ENCODE data around the gene EXOC1.

Gene EXOC1

DNA sequence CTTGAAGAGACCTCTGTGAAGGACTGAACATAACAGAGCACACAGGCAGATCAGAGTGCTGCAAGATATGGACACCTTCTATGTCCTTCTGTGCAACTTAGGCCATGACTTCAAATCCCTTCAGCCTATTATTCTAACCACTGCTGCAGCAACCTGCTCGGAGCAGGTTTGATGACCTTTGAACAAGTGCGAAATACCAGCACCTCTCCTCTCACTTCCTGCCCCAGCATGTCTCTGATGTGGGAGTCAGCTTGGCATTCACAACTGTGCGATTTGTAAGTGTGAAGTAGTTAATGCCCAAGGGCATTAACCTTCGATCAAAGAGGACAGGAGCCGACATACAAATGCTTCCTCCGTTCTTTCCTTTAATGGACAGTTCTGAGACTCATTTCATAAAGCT lies 1.6 kb upstream of the EXOC1 start:
- DNase-seq (ENCODE audit: low read depth): no peak

GRCh38 chr4:55854129-55854528 lies 681 bp downstream of the EXOC1 start:
- no peak for DNase-seq (ENCODE audit: low read depth)

DNA sequence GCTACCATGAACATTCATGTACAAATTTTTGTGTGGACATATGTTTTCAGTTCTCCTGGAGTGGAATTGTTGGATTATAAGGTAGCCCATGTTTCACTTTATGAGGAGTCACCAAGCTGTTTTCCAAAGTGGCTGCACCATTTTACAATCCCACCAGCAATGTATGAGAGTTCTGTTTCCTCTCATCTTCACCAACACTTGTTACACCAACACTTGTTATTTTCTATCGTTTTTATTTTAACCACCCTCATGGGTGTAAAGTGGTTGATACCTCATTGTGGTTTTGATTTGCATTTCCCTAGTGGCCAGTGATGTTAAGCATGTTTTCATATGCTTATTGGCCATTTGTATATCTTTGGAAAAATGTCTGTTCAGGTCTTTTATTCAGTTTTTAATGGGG lies 4.1 kb downstream of the EXOC1 start:
- DNase-seq (ENCODE audit: low read depth): no peak

GRCh38 chr4:55859711-55860110 lies 6.3 kb downstream of the EXOC1 start:
- DNase-seq (ENCODE audit: low read depth): no peak

- DNase-seq (ENCODE audit: low read depth): no peak
Measured at GRCh38 chr4:55864577-55865223, 11.3 kb downstream of the EXOC1 start.

DNA sequence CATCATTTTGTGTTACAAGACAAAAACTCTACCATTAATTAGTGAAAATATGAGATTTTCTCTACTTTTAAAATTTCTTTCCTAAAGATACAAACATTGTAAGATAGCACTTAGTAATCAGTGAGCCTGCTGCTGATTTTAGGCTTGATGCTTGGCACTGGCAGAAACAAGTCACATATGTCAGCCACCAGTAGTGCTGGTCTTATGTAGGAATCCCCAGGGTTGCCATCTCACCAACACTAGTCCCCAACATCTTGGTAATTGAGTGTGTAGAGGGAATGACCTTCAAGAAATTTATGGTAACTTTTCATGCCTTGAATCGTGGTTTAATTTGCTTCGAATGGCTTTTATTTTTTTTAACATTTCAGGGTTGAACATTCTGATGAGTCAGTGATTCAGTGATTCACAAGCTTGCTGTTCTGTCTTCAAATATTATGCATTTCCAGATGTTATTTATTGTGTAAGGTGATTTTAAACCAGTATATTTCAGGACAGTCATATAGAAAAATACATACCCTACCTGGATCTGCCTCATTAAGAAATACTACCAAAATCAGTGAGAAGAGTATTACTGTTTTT lies 11.9 kb downstream of the EXOC1 start:
- DNase-seq (ENCODE audit: low read depth): no peak

GRCh38 chr4:55866290-55866907 lies 13.0 kb downstream of the EXOC1 start:
- no peak for DNase-seq (ENCODE audit: low read depth)

- no peak for DNase-seq (ENCODE audit: low read depth)
Measured at GRCh38 chr4:55866973-55867574, 13.6 kb downstream of the EXOC1 start.

- no peak for DNase-seq (ENCODE audit: low read depth)
Measured at GRCh38 chr4:55868581-55869090, 15.2 kb downstream of the EXOC1 start.

DNA sequence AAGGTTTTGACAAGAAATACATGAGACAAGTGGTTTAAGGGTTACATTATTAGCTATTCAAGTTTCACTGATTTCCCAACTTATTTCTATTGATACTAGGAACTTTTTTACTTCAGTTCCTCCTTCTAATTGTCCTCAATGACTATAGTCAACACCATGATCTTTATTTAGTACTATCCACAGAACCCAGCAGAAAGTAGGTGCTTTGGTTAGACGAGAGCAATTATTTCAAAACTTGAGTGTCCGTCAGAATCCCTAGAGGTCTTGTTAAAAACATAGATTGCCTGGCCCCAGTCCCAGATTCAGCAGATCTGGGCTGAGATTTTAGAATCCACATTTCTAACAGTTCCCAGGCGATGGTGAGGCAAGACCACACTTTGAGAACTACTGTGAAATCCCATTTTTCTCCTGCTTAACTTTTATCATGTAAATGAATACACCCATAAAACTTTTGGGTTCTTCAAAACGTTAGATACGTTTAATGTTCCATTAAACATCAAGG lies 17.9 kb downstream of the EXOC1 start:
- no peak for DNase-seq (ENCODE audit: low read depth)

GRCh38 chr4:55874831-55875230 lies 21.4 kb downstream of the EXOC1 start:
- no peak for DNase-seq (ENCODE audit: low read depth)

DNA sequence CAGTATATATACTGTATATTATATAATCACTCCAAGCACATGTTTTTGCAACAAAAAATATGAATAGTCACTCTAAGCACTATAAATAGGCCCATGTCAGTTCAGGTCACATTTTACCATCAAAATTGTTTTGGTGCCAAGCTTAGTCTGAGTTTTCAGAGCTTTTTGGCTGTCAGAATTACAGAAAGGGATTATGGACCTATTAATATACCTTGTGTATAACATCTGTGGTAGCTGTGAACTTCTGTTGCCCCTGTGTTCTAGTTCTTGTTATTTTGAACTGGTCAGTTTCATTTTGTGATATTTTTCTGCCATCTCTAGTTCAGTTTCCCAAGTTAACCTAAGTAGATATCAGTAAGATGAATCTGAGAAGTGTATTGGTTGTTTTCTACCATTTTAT lies 22.9 kb downstream of the EXOC1 start:
- no peak for DNase-seq (ENCODE audit: low read depth)

DNA sequence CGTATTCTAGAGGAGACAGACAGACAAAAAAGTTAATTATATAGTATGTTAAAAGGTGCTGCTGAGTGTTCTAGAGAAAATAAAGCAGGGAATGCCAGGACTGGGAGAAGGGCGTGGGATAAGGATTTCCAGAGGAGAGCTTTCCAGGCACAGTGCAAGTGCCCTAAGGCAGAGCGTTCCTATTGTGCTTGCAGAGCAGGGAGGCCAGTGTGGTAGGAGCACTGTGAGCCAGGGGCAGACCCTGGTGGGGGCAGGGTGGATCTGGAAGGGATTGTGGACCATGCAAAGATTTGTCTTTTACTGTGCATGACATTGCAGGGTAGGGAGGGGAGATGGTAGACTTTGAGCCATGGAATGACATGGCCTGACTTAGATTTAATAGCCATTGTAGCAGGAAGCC lies 25.8 kb downstream of the EXOC1 start:
- no peak for DNase-seq (ENCODE audit: low read depth)

GRCh38 chr4:55880652-55881280 lies 27.3 kb downstream of the EXOC1 start:
- DNase-seq (ENCODE audit: low read depth): no peak

GRCh38 chr4:55884093-55884850 lies 30.8 kb downstream of the EXOC1 start:
- DNase-seq (ENCODE audit: low read depth): no peak

DNA sequence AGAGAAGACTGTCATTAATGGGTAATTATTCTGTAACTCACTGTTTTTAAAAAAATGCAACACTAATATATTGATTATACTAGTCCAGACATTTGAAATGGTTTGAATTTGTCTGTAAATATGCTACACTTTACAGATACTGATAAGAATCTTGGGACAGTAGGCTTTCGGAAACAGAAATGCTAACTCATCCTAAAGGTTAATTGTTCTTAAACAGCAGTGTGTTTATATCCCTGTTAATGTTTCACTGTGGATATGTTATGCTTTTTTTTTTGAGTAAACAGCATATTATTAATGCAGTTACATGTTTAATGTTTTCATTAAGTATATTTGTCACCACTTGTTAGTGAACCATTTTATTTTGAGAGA lies 31.4 kb downstream of the EXOC1 start:
- no peak for DNase-seq (ENCODE audit: low read depth)

GRCh38 chr4:55887594-55887993 lies 34.1 kb downstream of the EXOC1 start:
- no peak for DNase-seq (ENCODE audit: low read depth)

GRCh38 chr4:55892156-55892555 lies 38.7 kb downstream of the EXOC1 start:
- DNase-seq (ENCODE audit: low read depth): no peak

DNA sequence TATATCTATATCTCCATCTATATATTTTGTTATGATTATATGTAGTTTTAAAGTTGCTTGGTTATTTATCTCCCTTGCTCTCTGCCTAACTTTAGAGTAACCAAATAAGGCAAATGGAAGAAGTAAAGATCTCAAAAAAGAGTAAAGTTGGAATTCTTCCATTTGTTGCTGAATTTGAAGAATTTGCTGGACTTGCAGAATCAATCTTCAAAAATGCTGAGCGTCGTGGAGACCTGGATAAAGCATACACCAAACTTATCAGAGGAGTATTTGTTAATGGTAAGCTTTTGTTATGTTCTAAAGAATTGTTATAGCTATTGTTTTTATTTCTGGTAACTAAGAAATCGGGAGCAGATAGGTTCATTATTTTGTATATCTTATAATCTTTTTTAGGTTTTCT lies 43.2 kb downstream of the EXOC1 start:
- no peak for DNase-seq (ENCODE audit: low read depth)

- no peak for DNase-seq (ENCODE audit: low read depth)
Measured at GRCh38 chr4:55902677-55903076, 49.2 kb downstream of the EXOC1 start.

DNA sequence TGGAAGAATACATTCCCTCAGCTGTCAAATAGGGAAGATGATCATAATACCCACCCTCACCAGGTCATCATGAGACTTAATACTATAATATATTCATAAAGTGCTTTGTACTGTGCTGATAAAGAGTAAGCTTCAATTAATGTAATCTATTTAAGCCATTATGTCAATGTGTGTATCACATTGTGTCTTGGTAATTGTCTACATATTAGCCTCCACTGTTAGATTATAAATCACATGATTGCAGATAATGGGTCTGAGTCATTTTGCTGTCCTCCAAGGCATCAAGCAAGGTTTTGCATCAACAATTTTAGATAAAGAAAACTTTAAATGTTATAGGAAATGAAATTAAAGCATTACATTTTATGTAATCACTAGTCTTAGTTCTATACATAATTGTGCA lies 50.1 kb downstream of the EXOC1 start:
- DNase-seq (ENCODE audit: low read depth): no peak

GRCh38 chr4:55904576-55904975 lies 51.1 kb downstream of the EXOC1 start:
- no peak for DNase-seq (ENCODE audit: low read depth)

Data from T-helper 22 cell (primary cell).